T-cell (primary cell): ENCODE data around the gene LUC7L. TPM values are rescaled to one million over a fixed set of nuclear protein-coding genes. Genes with fewer than 3 reads are reported as not detected.
"Not testable (repeated sequence)": the region's sequence is repeated elsewhere in the genome, so short reads cannot be mapped to it uniquely, and the experiment has no call there.

Experiments
- ATAC-seq, 4 experiments: fragments of 200-7000 bp in 3 of 4; fragments of 150-1000 bp in 1 of 4; cut with Tn5 transposase; replicated peaks in 1 of 4; 1 replicate in 3 of 4; 2 replicates in 1 of 4; pipeline ENCODE4 v1.10.0; 2021; ENCODE audit warnings: moderate library complexity in 3 of 4, mild to moderate bottlenecking in 2 of 4, moderate number of reproducible peaks in 1 of 4
- CTCF ChIA-PET, 2 donors: fragments of 300-600 bp; sonication (Branson Sonifier 250); formaldehyde crosslinking; loops; one replicate each; lab custom pipeline; 2022; ENCODE audit warnings: antibody characterized with exemption in 2 of 2; lab: Charles Lee
- POLR2A ChIA-PET, 2 donors: fragments of 300-600 bp; sonication (Branson Sonifier 250); formaldehyde crosslinking; loops; one replicate each; lab custom pipeline; 2022; ENCODE audit warnings: antibody characterized with exemption in 2 of 2; lab: Charles Lee
- DNase-seq, 35 experiments: peaks; one replicate each; pipeline versions ENCODE4 v3.0.0 to v3.0.0-alpha.2; 2013 to 2023
- H3K27ac ChIP-seq: one replicate; pipeline ENCODE4 v1.5.1; 2013; ENCODE audit warnings: low read length
- H3K27me3 ChIP-seq, 2 experiments: replicated peaks in 1 of 2; 1 replicate in 1 of 2; 2 replicates in 1 of 2; pipeline versions ENCODE4 v1.6.1 to v1.7.0; 2013; ENCODE audit warnings: low read length in 1 of 2, mixed read lengths in 1 of 2; ENCODE audit not compliant: control insufficient read depth in 2 of 2, insufficient read depth in 2 of 2; ENCODE audit errors: extremely low read depth in 1 of 2
- H3K36me3 ChIP-seq, 2 donors: 1 replicate in 1 of 2; 2 replicates in 1 of 2; pipeline versions ENCODE4 v1.6.1 to v1.7.0; 2013; ENCODE audit warnings: low read length in 1 of 2; ENCODE audit not compliant: control insufficient read depth in 2 of 2, insufficient read depth in 1 of 2; ENCODE audit errors: extremely low read depth in 1 of 2
- H3K4me1 ChIP-seq, 2 experiments: 1 replicate in 1 of 2; 2 replicates in 1 of 2; pipeline versions ENCODE4 v1.6.1 to v1.7.0; 2013; ENCODE audit warnings: low read length in 2 of 2, mixed read lengths in 1 of 2; ENCODE audit not compliant: insufficient read depth in 2 of 2, control insufficient read depth in 1 of 2; ENCODE audit errors: extremely low read depth in 1 of 2
- H3K4me3 ChIP-seq, 2 donors: 1 replicate in 1 of 2; 2 replicates in 1 of 2; pipeline versions ENCODE4 v1.5.1 to v1.7.0; 2013; ENCODE audit warnings: mild to moderate bottlenecking in 2 of 2, low read length in 1 of 2, moderate library complexity in 1 of 2; ENCODE audit not compliant: control insufficient read depth in 1 of 2; ENCODE audit errors: extremely low read depth in 1 of 2
- H3K9me3 ChIP-seq: 2 replicates; pipeline ENCODE4 v1.7.0; 2013
- H3K27ac Mint-ChIP-seq, 2 donors: one replicate each; pipeline ENCODE4 v1.8.0; 2020 to 2021; ENCODE audit warnings: mild to moderate bottlenecking in 2 of 2, mixed read lengths in 2 of 2
- H3K27me3 Mint-ChIP-seq, 2 donors: one replicate each; pipeline ENCODE4 v1.8.0; 2021 to 2022; ENCODE audit warnings: mixed read lengths in 2 of 2
- H3K36me3 Mint-ChIP-seq: one replicate; pipeline ENCODE4 v1.8.0; 2021; ENCODE audit warnings: mixed read lengths
- H3K4me1 Mint-ChIP-seq, 3 donors: one replicate each; pipeline ENCODE4 v1.8.0; 2020 to 2022; ENCODE audit warnings: mixed read lengths in 3 of 3, mild to moderate bottlenecking in 1 of 3
- H3K4me3 Mint-ChIP-seq, 3 donors: one replicate each; pipeline ENCODE4 v1.8.0; 2020 to 2022; ENCODE audit warnings: mild to moderate bottlenecking in 3 of 3, mixed read lengths in 3 of 3, moderate library complexity in 3 of 3
- H3K9me3 Mint-ChIP-seq, 3 donors: one replicate each; pipeline ENCODE4 v1.8.0; 2020 to 2022; ENCODE audit warnings: mixed read lengths in 3 of 3
- WGBS: methylation state at CpG from one replicate; pipeline ENCODE4 v1.1.5; 2013; ENCODE audit warnings: missing lambda C conversion rate; ENCODE audit not compliant: insufficient coverage; 5-methylcytosine and 5-hydroxymethylcytosine counted together
- total RNA-seq, 35 experiments: library from RNA in 6 of 35; stranded (reverse) in 6 of 35; fragments of 120-200 nt in 1 of 35; gene quantifications; one replicate each; pipeline versions ENCODE4 v1.2.1 to v1.2.4 and lab custom pipeline; 2013 to 2026

The LUC7L gene
- total RNA-seq, 5 donors from 2014 or later (not counting 1 experiment from before 2014, with no cell fraction given), result 134 to 170 (median 158) TPM

- Mint-ChIP-seq H3K4me1 (peaks cover 10 to 18% (median 16%) of the 10 kb centered on the region in 3 donors), H3K27ac (no peak overlapping the region), H3K27me3 (no peaks in the 10 kb centered on the region), H3K36me3 (peaks cover 24% of the 10 kb centered on the region), H3K9me3 (no peaks in the 10 kb centered on the region), H3K4me3 (no peak overlapping the region)
- CTCF ChIA-PET, result interaction anchor here in 1 of 2 donors (1.6 kb wide), 1 partner anchor 8 kb away, joined by 7 read pairs; no protein-coding TSS in a partner anchor
- Histone ChIP-seq H3K27ac (no peak overlapping the region), H3K9me3 (no peaks in the 10 kb centered on the region), H3K4me3 (no peak overlapping the region), H3K4me1 (no peaks in the 10 kb centered on the region), H3K27me3 (no peaks in the 10 kb centered on the region), H3K36me3 (peaks cover 8 to 62% of the 10 kb centered on the region in 2 donors)
- DNase-seq (no peak), ATAC-seq (no peak)
- WGBS, result no CpG with 5 or more reads among the region's 4 CpGs
- POLR2A ChIA-PET, result no interaction called here
Observed at GRCh38 chr16:220021-220420, 9.2 kb downstream of the LUC7L start.

DNA sequence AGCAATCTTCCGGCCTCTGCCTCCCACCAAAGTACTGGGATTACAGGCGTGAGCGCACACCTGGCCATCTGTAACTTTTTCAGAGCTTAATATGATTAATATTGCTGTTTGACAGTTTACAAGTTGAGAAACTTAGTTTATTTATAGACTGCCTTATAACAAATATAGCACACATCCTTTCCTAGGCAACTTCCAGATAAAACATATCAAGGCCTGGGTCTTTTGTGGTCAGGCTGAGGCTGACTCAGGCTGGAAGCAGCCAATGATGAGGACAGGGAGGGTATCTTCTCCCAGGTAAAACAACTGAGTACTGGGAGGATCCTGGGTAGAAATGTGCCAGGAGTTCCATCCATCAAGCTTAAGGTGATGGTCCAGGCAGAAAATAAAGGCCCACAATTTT lies 16.2 kb downstream of the LUC7L start:
- H3K9me3 ChIP-seq, result no peaks in the 10 kb centered on the region

GRCh38 chr16:211631-212180 lies 17.5 kb downstream of the LUC7L start:
- H3K9me3 Mint-ChIP-seq, CTCF ChIA-PET: not testable (repeated sequence)
- H3K36me3 ChIP-seq, result peaks cover 8 to 72% of the 10 kb centered on the region in 2 donors

More for the DNA sequence above, 16.2 kb downstream of the LUC7L start:
- Histone ChIP-seq H3K36me3 (peaks cover 8 to 72% of the 10 kb centered on the region in 2 donors), H3K27ac (no peak overlapping the region), H3K27me3 (no peaks in the 10 kb centered on the region), H3K4me1 (no peaks in the 10 kb centered on the region), H3K4me3 (no peak overlapping the region)
- ChIA-PET CTCF (no interaction called here), POLR2A (interaction anchor here in 1 of 2 donors (1.2 kb wide), 1 partner anchor 15 kb away, joined by 4 read pairs; no protein-coding TSS in a partner anchor)
- H3K36me3 Mint-ChIP-seq, result peaks cover 24% of the 10 kb centered on the region
- DNase-seq (no peak), ATAC-seq (no peak)
- no peaks in the 10 kb centered on the region for H3K27me3 Mint-ChIP-seq
- H3K9me3 Mint-ChIP-seq, result no peaks in the 10 kb centered on the region
- no peak overlapping the region for H3K4me3 Mint-ChIP-seq
- H3K4me1 Mint-ChIP-seq, result peaks cover 10 to 13% (median 12%) of the 10 kb centered on the region in 3 donors
- no CpG with 5 or more reads among the region's 3 CpGs for WGBS
- no peak overlapping the region for H3K27ac Mint-ChIP-seq

GRCh38 chr16:209359-209758 lies 19.9 kb downstream of the LUC7L start:
- H3K9me3 Mint-ChIP-seq, H3K4me1 ChIP-seq, H3K27me3 ChIP-seq, H3K27me3 Mint-ChIP-seq, H3K4me3 Mint-ChIP-seq, CTCF ChIA-PET, H3K27ac ChIP-seq, DNase-seq, H3K9me3 ChIP-seq, H3K27ac Mint-ChIP-seq, H3K4me3 ChIP-seq, POLR2A ChIA-PET, ATAC-seq: not testable (repeated sequence)
- peaks cover 8 to 77% of the 10 kb centered on the region in 2 donors for H3K36me3 ChIP-seq
- 100% methylated on average over 2 of the region's 4 CpGs for WGBS
- Mint-ChIP-seq H3K36me3 (peaks cover 36% of the 10 kb centered on the region), H3K4me1 (peaks cover 11 to 13% (median 11%) of the 10 kb centered on the region in 3 donors)

More at GRCh38 chr16:211631-212180, 17.5 kb downstream of the LUC7L start:
- 94% methylated on average over 6 of the region's 14 CpGs for WGBS
- ATAC-seq, DNase-seq, H3K9me3 ChIP-seq, H3K4me3 Mint-ChIP-seq, H3K27ac Mint-ChIP-seq, H3K4me3 ChIP-seq, H3K27me3 Mint-ChIP-seq, H3K4me1 ChIP-seq, H3K27me3 ChIP-seq, POLR2A ChIA-PET, H3K27ac ChIP-seq: not testable (repeated sequence)
- Mint-ChIP-seq H3K36me3 (peaks cover 26% of the 10 kb centered on the region), H3K4me1 (peaks cover 11 to 13% (median 12%) of the 10 kb centered on the region in 3 donors)

- WGBS, result 100% methylated on average over 4 of the region's 9 CpGs
- H3K4me3 Mint-ChIP-seq, H3K27ac Mint-ChIP-seq, H3K4me1 Mint-ChIP-seq, H3K27me3 ChIP-seq, H3K4me1 ChIP-seq, CTCF ChIA-PET, H3K27ac ChIP-seq, DNase-seq, ATAC-seq, H3K9me3 ChIP-seq, H3K4me3 ChIP-seq, H3K27me3 Mint-ChIP-seq, H3K9me3 Mint-ChIP-seq: not testable (repeated sequence)
- H3K36me3 Mint-ChIP-seq, result peaks cover 42% of the 10 kb centered on the region
- POLR2A ChIA-PET, result interaction anchor here in 1 of 2 donors (0.6 kb wide), 1 partner anchor 113 kb away, joined by 5 read pairs; no protein-coding TSS in a partner anchor
- H3K36me3 ChIP-seq, result peaks cover 2 to 73% of the 10 kb centered on the region in 2 donors
Observed at GRCh38 chr16:204046-204445, 25.2 kb downstream of the LUC7L start.

DNA sequence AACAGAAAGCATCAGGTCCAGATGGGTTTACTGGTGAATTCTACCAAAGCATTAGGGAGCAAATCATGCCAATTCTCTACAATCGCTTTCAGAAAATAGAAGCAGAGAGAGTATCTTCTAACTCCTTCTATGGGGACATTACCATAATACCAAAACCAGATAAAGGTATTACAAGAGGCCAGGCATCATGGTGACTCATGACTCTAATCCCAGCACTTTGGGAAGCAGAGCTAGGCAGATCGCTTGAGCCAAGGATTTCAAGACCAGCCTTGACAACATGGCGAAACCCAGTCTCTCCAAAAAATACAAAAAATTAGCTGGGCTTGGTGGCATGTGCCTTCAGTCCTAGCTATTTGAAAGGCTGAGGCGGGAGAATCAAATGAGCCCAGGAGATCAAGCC lies 26.0 kb downstream of the LUC7L start:
- ChIA-PET POLR2A (no interaction called here), CTCF (no interaction called here)
- Histone ChIP-seq H3K4me3 (no peak overlapping the region), H3K27me3 (no peaks in the 10 kb centered on the region), H3K36me3 (peaks cover 3 to 73% of the 10 kb centered on the region in 2 donors), H3K9me3 (no peaks in the 10 kb centered on the region), H3K27ac (no peak overlapping the region), H3K4me1 (no peaks in the 10 kb centered on the region)
- H3K4me1 Mint-ChIP-seq, result peaks cover 0 to 3% (median 0%) of the 10 kb centered on the region in 3 donors
- 100% methylated on average over 3 of the region's 4 CpGs for WGBS
- H3K4me3 Mint-ChIP-seq, result no peak overlapping the region
- H3K27me3 Mint-ChIP-seq, result no peaks in the 10 kb centered on the region
- H3K9me3 Mint-ChIP-seq, result no peaks in the 10 kb centered on the region
- ATAC-seq, result no peak
- DNase-seq, result no peak
- H3K27ac Mint-ChIP-seq, result no peak overlapping the region
- peaks cover 43% of the 10 kb centered on the region for H3K36me3 Mint-ChIP-seq
